ENCODE measurements around the gene VKORC1.

The VKORC1 gene

DNA sequence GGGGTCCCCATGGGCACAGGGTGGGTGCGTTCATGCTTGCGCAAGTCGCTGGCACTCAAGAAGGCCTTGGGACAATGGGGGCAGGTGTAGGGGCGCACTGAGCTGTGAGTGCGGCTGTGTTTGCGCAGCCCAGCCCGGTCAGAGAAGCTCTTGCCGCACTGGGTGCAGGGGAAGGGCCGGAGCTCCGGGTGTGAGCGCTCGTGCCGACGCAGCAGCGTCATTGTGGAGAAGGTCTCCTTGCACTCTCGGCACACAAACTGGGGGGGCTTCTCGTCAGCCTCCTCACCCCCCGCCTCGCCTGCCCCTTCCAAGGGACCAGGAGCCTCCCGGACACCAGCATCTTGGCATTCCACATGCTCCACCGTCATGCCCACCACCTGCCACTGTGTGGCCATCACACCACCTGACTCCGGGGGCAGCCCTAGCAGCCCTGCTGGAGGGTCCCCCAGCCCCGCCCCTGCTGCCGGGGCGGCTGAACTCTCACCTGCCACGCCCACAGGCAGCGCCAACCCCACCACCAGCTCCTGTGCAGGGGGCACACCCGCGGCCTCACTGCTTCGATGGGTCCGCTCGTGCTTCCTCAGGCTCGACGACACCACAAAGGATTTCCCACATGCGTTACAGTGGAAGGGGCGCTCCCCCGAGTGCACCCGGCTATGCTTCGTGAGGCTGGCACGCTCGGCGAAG is 33.3 kb downstream of the VKORC1 start:
- FAIRE-seq: no peak

DNA sequence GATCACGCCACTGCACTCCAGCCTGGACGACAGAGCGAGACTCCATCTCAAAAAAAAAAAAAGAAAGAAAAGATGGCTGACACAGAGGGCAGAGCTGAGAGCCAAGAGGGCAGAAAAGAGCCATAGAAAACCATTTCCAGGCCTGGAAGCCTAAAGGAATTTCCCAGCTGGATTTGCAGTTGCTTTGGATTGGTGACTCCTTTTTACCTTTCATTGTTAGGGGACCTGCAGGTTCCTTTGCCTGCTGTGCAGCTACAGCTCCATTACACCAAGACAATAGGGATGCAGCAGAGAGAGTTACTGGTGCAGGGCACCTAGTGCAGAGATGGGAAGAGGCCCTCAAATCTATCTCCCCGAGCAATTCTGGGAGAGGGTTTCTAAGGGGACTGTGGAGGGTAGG is 39.0 kb downstream of the VKORC1 start:
- FAIRE-seq: no peak

DNA sequence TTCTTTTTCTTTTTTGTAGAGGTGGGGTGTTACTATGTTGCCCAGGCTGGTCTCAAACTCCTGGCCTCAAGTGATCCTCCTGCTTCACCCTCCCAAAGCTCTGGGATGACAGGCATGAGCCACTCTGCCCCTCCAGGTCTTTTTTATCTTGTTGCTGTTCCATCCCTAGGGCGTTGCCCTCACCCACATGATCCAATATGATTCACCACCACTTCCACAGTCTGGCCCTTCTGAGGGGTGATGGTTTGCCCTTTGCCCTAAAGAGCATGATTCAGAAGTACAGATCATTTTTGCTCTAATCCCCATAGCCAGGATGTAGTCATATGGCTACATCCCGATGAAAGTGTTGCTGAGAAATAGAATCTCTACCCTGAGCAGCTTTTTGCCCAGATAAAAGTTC is 42.5 kb downstream of the VKORC1 start:
- FAIRE-seq: no peak

DNA sequence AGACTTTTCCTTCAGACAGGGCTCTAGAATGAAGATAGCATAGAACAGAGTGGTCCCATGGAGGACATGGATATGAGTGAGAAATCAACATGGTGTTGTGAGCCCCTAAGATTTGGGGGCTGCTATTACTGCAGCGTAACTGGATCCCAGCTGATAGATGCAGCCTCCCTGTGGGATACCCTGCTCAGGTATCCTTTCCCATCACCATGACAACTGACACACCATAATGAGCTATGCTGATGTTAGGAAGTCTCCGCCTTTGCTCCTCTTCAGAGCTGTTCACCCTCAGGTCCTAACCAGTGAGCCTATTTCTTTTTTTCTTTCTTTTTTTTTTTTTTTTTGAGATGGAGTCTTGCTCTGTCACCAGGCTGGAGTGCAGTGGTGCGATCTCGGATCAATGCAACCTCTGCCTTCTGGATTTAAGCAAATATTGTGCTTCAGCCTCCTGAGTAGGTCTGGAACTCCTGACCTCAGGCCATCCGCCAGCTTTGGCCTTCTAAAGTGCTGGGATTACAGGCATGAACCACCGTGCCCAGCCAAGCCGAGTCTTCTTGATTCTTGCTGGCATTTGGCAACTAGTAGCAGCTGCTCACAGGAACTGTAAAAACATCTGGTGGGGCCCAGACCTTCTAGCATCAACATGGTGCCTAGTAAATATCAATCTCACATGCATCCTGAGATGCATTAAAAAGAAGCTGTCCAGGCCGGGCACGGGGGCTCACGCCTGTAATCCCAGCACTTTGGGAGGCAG is 44.1 kb downstream of the VKORC1 start:
- FAIRE-seq: no peak

DNA sequence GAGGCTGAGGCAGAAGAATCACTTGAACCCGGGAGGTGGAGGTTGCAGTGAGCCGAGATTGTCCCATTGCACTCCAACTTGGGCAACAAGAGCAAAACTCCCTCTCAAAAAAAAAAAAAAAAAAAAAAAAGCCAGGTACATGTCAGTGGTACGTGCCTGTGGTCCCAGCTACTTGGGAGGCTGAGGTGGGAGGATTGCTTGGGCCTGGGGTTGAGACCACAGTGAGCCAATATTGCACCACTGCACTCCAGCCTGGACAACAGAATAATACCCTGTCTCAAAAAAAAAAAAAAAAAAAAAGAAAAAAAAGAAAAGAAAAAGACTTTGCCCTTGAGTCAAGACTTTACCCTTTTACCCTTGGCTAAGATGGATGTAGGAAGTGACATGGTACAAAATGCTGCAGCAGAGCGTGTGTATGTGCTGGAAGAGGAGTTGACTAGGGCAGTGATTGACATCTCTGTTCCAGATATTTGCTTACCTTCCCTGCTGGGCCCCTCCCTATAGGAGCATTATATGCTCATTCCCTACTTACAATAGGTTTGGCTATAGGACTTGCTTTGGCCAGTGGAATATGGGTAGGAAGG is 50.6 kb downstream of the VKORC1 start:
- FAIRE-seq: no peak

DNA sequence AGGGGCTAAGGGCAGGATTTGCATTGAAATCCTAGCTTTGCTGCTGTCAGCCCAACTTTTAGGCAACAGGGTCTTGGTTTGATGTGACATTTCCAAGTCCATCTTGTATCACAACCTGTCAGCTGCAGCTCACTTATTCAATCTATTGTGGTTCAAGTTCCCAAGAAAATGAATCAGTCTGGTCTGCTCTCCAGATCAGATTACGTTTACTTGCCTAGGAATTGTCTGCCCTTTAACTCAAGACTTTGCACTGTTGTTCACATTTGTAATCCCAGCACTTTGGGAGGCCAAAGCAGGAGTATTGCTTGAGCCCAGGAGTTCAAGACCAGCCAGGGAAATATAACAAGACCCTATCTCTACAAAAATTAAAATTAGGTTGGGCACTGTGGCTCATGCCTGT is 51.2 kb downstream of the VKORC1 start:
- FAIRE-seq: no peak

DNA sequence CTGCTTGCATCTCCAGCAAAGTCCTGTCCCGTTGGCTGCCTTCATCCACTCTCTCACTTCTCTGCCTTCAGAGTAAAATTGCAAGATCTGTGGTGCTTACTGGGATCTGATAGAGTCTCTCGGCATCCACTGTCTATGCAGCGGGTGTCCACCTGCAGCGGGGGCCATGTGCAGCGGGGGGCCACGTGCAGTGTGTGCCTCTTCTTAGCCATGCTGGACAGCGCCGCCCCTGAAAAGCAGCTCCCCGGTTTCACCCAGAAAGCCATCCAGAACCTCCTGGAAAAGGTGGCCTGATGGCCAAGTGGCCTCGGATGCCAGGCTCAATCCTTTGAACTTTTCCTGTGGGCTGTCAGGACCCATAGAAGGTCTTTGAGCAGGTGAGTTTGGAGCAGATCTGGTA is 51.7 kb downstream of the VKORC1 start:
- FAIRE-seq: no peak
